Occipital lobe (tissue), 2 donors: ENCODE data around the gene RAP2A. TPM values are rescaled to one million over a fixed set of nuclear protein-coding genes. Genes with fewer than 3 reads are reported as not detected.

Experiments used
- DNase-seq: peaks from one replicate; lab custom pipeline; 2025; lab: John Stamatoyannopoulos, UW
- total RNA-seq: library from RNA; depleted of rRNA; stranded (reverse); fragments of >200 nt; gene quantifications from one replicate; pipeline ENCODE4 v1.2.3, GENCODE V29; 2014

RAP2A gene
- total RNA-seq, 1 donor from 2014 or later, result 397 TPM

DNA sequence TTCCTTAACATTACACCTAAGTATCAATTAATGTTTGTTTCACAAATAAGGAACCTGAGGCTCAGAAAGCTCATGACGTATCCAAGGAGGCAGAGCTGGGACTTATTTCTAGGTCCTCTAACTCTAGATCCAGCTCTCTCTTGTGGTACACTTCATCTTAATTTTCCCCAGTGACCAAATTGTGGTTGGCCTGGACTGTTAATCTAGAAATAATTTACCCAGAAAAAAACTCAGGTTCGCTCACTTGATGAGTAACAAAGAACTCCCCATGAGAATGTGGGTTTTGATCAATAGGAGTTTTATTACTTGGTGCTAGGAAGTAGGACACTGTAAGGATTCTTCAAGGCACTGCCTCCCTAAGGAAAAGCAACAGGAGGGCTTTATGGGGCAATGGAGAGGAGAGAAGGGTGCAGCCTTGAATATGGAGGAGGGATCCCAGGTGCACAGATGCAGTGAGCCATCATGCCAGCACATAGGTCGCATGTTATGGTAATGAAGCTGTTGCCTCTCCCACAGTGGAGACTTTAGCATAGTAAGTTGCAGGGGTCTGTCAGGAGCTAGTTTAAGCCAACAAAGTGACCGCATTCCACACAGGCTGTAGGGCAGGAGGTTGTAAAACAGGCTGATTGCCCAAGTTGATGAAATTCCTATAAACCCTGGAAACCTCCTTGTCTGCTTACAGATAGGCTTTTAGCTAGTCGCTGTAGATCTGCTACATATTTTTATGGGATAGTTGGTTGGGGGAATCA lies 14.7 kb downstream of the RAP2A start:
- DNase-seq, result no peak

DNA sequence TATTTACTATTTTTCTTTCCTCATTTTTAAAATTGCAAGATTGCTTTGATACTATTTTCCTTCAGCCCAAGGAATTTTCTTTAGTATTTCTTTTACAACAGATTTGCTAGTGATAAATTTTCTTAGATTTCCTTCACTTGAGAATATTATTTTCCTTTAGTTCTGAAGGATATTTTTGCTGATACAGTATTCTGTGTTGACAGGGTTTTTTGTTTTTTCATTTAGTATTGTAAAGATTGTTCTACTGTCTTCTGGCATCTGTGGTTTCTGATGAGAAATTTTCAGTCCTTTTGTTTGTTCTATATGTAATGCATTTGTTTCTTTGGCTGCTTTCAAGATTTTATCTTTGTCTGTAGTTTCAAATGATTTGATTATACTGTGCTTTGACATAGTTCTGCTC lies 20.7 kb downstream of the RAP2A start:
- no peak for DNase-seq

DNA sequence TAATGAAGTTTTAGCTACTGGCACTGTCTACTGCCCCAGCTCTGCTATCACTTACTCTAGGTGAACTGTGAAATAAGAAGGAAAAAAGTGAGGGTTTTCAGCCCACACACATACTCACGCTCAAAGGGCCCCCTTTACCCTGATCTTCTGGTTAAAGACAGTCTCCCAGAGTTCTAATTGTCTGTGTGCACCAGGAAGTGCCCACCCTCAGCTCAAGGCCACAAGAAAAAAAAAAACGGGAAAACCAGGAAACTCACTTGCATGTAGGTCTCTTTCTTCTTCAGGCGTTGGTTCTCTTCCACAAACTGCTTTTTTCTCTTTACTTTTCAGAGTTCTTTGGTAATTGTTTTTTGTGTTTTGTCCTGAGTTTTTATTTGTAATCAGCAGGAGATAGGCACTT lies 22.1 kb downstream of the RAP2A start:
- DNase-seq, result no peak

DNA sequence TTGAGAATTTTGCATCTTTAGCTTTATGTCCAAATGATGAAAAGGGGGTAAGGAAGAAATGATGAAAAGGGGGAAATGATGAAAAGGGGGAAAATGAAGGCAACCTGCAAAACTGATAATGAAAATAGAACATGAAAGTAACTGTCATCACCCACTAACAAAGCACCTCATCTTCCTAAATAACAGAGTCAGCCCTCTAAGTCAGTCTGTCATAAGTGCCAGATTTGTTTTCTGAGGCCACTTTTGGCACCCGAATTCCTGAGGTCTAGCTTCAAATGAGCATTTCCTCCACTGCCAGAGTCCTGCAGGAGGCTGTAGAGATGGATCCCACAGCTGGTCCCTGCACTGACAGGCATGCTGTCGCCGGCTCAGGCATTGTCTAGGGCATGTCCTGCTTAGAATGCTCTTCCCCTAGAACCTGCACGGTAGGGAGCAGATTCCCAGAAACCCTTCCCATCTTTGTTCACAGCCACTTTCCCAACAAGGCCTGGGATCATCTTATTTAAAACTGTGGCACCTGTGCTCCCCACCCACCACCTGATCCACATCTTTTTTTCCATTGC lies 25.3 kb downstream of the RAP2A start:
- DNase-seq, result no peak

DNA sequence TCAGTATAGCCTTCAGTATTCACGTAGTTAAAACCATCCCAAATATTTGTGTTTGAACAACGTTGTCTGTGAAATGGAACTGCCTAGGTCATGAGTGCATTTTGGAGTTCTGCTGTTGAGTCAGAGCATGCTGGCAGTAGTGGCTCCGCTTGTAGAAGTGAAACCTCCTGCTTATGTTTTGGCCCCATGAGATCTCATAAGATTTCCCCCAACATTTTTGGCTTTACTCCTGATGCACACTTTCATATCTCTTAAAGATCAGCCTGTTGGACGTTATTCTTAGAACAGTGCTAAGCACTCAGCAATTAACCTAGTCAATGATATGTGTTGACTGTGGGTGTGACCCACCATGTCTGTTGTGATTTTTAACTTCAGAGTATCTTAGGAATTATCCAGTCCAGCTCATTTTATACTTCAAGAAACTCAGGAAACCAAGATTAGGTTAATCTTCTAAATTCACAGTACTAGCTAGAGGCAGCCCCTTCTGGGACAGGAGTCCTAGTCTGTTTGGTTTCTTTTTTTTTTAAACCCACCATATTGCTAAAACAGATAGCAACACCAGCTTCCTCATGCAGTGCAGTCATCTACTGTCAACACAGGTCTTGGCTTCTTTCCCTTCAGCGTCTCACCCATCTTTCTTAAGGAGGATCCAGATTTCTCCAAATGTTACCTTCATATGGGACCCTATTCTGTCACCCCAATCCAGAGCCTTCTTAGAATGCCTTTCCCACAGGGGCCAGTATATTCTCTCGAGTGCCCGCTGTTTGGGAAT lies 26.2 kb downstream of the RAP2A start:
- no peak for DNase-seq

DNA sequence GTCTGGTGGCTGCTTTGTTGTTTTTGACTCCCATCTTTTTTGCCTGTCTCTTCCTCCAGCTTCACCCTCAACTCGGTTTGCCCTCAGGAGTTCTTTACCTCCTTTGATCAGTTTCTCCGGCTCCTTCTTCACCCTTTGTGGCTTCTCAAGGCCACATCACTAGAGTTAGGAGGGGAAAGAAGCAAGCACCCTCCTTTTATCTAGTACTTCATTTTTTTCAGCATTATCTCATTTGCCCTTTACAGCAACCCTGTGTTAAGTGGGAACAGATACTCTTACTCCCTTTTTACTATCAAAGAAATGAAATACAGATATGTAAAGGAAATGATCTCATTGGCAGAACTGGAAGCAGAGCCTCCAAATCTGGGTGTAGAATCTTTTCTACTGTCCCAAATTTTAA lies 26.9 kb downstream of the RAP2A start:
- DNase-seq, result no peak

DNA sequence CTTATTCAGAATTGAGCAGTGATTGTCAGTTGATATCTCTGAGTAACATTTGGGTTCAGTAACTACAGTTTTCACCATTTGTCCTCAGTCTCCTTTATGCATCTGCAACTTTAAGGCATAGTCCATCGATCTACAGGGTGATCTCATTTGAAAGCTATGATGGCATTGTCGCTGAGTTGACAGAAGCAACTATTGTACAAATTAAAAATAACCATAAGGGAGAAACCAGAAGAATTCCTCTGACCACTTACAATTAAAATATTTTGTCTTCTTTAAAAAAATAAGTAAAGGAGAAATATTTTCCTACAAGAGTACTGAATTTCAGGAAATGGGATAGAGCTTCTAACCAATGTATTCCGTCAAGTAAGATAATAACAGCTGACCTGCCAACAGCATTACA lies 30.6 kb downstream of the RAP2A start:
- no peak for DNase-seq

DNA sequence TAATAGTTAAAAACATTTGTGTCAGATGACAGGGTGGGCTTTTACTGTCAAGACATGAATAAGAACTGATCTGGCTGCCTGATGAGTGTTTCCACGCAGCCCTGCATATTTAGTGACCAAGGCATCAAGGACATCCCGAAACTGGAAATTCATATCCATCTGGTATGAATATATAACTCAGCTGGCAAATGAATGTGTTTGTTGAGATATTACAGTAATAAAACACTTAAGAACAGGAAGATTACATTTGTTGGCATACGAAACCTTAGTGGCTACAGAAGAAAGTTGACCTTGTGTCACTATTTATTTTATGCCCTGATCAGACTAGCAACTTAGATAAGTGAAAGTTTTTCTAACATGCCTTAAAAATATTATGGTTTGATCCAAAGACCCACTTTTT lies 32.8 kb downstream of the RAP2A start:
- DNase-seq, result no peak

DNA sequence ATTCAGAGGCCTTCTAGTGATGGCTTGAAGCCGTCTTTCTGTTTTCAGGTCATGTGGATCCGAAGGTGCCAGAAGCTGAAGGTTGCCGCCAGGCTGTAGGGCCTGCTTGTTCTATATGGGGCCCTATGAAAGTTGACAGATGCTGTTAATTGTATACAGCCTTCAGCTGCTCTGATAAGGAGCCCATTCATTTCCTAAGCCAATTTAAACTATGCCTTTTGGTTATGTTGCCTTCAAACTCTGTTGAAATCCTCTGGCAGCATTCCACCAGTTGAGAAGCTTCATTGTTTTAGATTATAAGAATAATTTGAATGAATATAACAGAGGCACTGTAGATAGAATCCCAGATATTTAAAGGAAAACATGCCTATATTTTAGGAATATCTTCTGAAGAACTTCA lies 34.4 kb downstream of the RAP2A start:
- no peak for DNase-seq

DNA sequence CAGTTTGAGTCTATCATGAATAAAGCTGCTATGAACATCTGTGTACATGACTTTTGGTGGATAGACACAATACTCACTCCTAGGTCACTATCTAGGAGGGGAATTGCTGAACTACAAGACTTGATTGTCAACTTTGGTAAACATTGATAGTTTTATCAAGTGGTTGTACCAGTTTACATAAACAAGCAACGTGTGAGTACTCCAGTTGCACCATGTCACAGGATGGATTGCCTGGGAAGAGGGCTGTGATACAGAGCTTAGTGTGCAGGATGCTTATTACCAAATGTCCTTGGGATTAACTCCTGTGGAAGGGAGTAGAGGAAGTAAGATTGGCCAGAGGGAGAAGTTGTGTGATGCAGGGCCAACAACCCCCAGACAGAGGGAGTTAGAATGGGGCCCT lies 37.7 kb downstream of the RAP2A start:
- DNase-seq, result no peak

DNA sequence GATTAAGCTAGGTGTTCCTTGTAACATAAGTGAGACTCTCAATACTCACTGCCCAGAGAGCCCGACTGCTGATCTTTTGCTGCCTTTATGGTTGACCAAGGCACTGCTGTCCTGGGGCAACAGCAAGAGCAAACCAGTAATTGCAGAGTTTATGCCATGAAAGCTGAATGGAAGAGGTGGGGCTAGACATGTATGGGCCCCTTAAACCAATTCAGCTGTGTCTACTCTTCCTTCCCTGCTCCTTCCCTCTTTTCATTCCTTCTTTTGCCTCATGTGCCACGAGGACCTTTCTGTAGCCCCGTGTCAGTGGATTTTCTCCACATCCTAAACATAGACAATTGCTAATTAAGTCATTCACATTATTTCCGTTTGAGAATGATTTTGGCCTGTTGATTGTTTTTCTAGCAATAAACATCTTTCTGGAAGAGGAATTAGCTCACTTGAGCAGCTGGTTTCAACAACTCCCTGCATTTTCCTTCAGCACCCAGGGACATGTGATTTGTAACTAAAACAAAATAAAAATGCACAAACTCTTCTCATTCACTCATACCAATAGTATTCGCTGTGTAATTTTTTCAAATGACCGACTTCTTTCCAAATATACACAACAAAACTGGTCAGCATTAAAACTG lies 40.5 kb downstream of the RAP2A start:
- no peak for DNase-seq

DNA sequence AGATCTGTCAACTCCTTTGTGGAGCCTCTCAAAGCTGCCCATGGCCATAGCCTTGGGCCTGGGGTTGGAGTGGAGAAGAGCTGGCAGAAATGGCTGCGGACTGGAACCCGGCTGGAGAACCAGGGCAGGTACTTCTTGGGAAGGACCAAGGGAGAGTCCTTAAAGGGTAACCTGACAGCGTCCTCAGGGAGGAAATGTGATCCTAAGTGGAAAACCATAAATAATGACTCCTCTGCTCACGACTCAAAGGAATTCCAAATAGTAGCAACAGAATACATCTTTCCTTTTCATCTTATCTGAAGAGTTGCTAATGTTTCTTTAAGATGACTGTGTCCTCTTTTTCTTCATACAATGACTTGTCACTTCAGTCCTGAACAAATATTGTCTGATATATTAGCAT lies 41.0 kb downstream of the RAP2A start:
- DNase-seq, result no peak

DNA sequence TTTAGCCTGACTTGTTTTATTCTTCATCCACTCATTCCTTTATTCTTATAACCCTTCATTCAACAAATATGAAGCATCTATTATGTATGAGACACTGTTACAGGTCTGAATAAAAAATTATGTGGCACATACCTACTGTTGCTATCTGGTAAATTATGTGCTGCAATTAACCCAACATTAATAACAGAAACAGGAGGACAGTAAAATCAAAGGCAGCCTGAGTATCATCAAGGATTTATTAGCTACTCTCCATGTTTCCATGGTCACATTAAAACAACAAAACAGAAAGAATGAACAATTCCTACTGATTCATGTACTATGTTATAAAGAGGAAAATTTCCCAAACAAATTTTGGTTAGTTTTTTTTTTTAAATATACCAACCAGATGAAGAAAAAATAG lies 43.9 kb downstream of the RAP2A start:
- no peak for DNase-seq

DNA sequence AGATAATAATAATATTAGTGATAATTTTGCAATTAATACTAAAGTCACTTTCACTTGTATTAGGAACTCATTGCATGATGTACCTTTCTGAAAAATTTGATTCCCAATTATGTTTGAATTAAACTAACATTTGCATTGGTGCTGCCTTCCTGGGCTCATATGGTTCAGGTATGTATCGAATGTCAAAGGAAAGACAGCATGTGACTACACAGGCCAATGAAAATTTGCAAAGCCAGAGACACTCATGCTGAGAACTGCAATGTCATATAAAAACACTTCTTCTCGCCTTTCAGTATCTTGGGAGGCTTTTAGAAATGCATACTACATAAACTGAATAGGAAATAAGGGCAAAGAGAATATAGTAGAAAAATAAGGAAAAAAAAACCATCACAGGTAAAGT lies 44.3 kb downstream of the RAP2A start:
- DNase-seq, result no peak

DNA sequence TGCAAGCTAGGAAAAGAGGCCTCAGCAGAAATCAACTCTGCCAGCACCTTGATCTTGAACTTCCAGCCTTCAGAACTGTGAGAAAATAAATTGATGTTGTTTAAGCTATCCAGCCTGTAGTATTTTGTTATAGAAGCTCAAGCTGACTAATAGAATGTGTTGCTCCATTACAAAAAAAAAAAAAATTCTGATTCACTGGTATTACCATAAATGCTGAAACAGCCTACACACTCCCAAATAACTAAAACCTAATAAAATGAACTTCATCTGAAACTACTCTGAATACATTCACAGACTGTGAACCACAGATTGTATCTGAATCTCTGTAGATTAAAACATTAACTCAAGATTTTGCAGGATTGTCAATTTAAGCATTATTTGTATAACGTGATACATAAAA lies 49.5 kb downstream of the RAP2A start:
- no peak for DNase-seq

DNA sequence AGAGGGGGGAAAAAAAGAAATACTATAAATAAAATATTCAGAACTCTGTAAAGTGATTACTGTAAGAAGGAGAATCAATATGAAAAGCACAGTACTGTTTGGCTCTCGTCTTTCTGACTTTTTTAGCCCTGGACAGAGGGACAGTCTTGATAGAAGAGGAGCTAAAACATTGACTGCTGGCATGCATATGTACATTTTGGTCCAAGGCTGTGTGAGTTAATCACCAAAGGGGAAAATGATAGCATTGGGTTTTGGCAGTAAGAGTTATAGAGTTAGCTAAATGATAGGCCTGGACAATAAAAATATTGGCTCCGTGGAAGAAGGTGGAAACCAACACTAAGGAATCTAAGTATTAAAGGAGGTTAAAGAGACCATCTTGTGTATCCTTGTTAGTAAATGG lies 50.3 kb downstream of the RAP2A start:
- no peak for DNase-seq

DNA sequence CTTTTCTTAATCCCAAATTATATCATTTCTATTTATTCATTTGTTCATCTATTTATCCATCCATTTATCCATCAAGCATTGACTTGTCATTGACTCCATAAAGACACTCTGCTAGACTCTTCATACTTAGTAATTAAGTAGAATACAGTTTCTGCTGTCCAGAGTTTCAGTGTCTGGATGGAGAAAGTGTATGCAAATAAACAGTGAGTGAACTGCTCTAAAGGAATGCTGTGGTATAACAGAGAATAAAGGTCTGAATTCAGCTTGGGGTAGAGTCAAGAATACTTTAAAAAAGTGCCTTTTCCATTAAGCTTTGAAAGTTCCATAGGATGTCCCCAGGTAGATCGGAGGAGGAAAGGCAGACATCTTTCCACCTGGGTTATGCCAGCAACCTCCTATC lies 51.4 kb downstream of the RAP2A start:
- no peak for DNase-seq

DNA sequence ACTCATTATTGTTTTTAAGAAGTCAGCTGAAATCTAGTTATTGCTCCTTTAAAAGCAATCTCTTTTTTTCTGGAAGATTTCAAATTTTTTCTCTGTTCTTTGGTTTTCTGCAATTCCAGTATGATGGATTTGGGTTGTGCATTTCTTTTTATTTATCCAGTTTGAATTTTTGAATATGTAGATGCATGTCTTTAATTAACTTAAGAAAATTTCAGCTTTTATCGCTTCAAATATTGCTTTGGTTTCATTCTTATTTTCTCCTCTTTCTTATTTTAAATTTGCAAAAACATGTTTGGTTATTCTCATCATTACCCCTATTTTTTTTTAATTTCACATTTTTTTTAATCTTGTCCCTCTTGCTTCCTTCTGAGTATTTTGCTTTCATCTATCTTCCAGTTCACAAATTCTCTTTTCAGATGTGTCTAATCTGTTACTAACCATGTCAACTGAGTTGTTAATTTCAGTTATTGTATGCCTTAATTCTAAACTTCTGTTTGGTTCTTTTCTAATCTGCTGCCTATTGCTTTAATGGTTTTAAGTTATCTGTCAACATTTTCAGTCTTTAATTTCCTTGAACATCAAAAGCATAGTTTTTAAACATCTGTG lies 56.8 kb downstream of the RAP2A start:
- DNase-seq, result no peak

DNA sequence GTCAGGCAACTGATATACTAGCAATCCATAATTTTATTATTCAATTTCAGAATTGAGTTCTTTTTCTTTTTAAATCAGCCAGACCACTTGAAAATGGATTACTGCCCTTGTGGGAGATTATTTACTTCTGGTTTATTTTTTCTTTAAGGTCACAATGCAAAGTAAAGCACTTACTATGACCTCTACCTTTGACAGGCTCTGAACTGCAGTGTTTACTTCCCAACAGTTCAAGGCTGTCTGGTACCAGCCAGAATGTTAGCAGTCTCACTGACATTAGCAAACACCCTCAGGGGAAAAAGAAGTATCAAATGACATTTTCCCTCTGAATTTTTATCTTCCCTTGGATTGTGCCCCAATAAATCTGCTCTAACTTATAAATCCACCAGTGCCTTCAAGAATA lies 57.5 kb downstream of the RAP2A start:
- no peak for DNase-seq

DNA sequence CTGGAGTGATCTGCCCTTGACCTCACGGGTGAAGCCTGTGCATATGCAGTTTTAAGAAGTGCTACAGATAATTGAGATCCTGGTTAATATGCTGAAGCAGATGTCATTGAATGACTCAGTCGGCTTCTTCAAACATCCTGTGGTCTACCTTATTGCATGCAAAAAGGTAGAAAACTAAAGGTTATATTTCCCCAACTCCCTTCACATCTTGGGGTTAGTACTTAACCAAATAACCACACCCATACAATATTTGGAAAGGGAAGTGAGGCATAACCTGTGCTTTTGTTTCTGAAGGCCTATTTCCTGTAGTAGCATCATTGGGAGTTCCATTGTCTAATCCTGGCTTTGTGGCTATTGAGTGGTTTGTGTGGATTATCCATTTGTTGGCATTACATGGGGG lies 58.3 kb downstream of the RAP2A start:
- DNase-seq, result no peak

DNA sequence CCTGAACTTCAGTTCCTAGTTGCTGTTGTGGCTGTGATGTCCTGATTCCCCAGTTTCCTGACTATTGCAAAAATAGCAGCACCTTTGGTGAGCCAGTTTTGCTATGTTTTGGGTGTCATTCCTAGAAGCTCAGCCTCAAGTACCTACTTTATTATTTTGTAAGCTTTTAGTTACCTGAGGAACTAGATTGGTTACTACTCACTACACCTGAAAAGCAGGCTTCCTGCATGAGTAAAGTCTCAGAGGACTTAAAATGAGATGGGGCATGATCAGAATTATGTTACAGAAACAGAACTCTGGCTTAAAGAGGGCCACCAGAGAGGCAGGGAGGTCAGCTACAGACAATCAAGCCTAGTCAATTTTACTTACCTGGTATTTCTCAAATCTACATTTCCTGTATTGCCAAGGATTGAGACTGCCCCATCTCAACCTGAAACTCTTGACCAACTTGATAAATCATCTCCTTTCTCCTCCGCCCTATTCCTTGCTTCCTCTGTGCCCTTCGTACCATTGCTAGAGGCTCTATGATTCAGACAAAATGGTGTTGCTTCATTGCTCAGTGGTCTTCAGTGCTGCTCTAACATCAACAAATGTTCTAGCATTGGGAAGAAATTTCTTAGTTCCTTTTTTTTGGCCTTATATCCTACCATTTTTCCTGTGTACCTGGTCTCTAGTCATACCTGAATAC lies 58.9 kb downstream of the RAP2A start:
- DNase-seq, result no peak
